A673 (cell line): ENCODE measurements around the gene HECW1. TPM values are rescaled to one million over a fixed set of nuclear protein-coding genes. Genes with fewer than 3 reads are reported as not detected.
A peak's percentile ranks its signal among the peaks of the same experiment; 100 is the strongest.

Source experiments
- BruUV-seq: library from RNA; stranded (reverse); fragments of 400-500 nt; replicated peaks from 2 replicates; lab custom pipeline; 2021; lab: Mats Ljungman, UMichigan
- CTCF ChIA-PET: fragments of 300-600 bp; sonication (Branson Sonifier 250); formaldehyde crosslinking; loops from one replicate; lab custom pipeline; 2022; ENCODE audit warnings: antibody characterized with exemption; lab: Charles Lee
- POLR2A ChIA-PET: fragments of 300-600 bp; sonication (Branson Sonifier 250); formaldehyde crosslinking; loops from one replicate; lab custom pipeline; 2022; ENCODE audit warnings: antibody characterized with exemption; ENCODE audit not compliant: low non-redundant PET; lab: Charles Lee
- DNase-seq: peaks from one replicate; pipeline ENCODE4 v3.0.0-alpha.2; 2015; ENCODE audit warnings: low spot score
- H3K27ac ChIP-seq: fragments of 200-600 bp; sonication (generic); 2 replicates; pipeline ENCODE4 v1.5.1; 2016; ENCODE audit warnings: mixed run types, low read depth, mild to moderate bottlenecking, mixed read lengths, antibody characterized with exemption, low read length; ENCODE audit not compliant: poor library complexity, severe bottlenecking
- H3K27me3 ChIP-seq: fragments of 200-600 bp; sonication (generic); replicated peaks from 2 replicates; pipeline ENCODE4 v1.6.1; 2017; ENCODE audit warnings: mixed run types, low read depth, mild to moderate bottlenecking, mixed read lengths, antibody characterized with exemption, low read length; ENCODE audit not compliant: insufficient read depth, poor library complexity
- H3K36me3 ChIP-seq: fragments of 200-600 bp; sonication (generic); 2 replicates; pipeline ENCODE4 v1.6.1; 2016; ENCODE audit warnings: mixed run types, mild to moderate bottlenecking, mixed read lengths, antibody characterized with exemption, low read length; ENCODE audit not compliant: insufficient read depth, poor library complexity, severe bottlenecking
- H3K4me1 ChIP-seq: fragments of 200-600 bp; sonication (generic); 2 replicates; pipeline ENCODE4 v1.6.1; 2017; ENCODE audit warnings: mixed run types, mild to moderate bottlenecking, mixed read lengths, antibody characterized with exemption, low read length; ENCODE audit not compliant: insufficient read depth, poor library complexity, severe bottlenecking
- H3K4me3 ChIP-seq: fragments of 200-600 bp; sonication (generic); 2 replicates; pipeline ENCODE4 v1.5.1; 2016; ENCODE audit warnings: low read depth, mixed run types, mild to moderate bottlenecking, mixed read lengths, low read length; ENCODE audit not compliant: poor library complexity, severe bottlenecking
- H3K9me3 ChIP-seq: fragments of 200-600 bp; sonication (generic); 2 replicates; pipeline ENCODE4 v1.6.1; 2016; ENCODE audit warnings: mixed run types, low read depth, mild to moderate bottlenecking, mixed read lengths, antibody characterized with exemption, low read length; ENCODE audit not compliant: poor library complexity, severe bottlenecking
- EZH2 ChIP-seq: fragments of 200-600 bp; sonication (generic); IDR thresholded peaks from 2 replicates; pipeline ENCODE4 v1.6.1; 2017; ENCODE audit warnings: borderline replicate concordance, low read depth, mild to moderate bottlenecking, mixed read lengths, antibody characterized with exemption, low read length; ENCODE audit not compliant: poor library complexity, severe bottlenecking
- intact Hi-C: fragments of 100-400 bp; cut with micrococcal nuclease; formaldehyde crosslinking; loops from one replicate; pipeline ENCODE4 v1.10.0; 2022; ENCODE audit not compliant: unreplicated experiment
- total RNA-seq: library from RNA; stranded (reverse); gene quantifications from 2 replicates; pipeline ENCODE4 v1.2.3, GENCODE V29; 2021
- TF ChIP-seq, protein P1 (sequence below): fragments of 300-800, 200-600 bp; sonication (generic); conservative IDR thresholded peaks from 2 replicates; pipeline ENCODE4 v1.5.1; 2017; ENCODE audit warnings: low read depth, mild to moderate bottlenecking, antibody characterized with exemption, low read length, moderate library complexity, mixed read lengths

Gene HECW1
- total RNA-seq, 1 experiment from 2014 or later, result 0.39 TPM

DNA sequence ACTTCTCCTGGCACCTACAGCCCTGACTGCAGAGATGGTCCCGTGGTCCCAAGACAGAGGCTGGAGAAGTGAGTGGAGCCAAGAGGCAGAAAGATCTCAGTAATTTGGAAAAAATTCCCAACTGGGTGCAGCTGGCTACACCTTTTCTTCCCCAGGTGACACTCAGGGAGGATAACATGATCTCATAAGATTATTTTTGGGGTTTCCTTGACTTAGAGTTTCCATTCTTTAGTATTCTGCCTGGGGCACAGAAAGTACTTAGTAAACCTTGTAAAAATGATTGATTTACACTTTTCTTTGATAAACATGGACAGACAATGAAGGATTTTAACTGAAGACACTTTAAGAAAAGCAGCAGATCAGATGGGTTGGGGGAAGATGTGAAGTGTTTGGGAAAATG, 38.6 kb downstream of the HECW1 start:
- Histone ChIP-seq H3K4me1 (peaks cover 11% of the 10 kb centered on the region), H3K27me3 (no peaks in the 10 kb centered on the region), H3K9me3 (no peaks in the 10 kb centered on the region), H3K4me3 (no peak overlapping the region), H3K36me3 (no peaks in the 10 kb centered on the region), H3K27ac (no peak overlapping the region)
- no TSS peak for BruUV-seq
- ChIA-PET CTCF (no interaction called here), POLR2A (no interaction called here)
- intact Hi-C loops, result no loop called here
- TF ChIP-seq, protein P1, sequence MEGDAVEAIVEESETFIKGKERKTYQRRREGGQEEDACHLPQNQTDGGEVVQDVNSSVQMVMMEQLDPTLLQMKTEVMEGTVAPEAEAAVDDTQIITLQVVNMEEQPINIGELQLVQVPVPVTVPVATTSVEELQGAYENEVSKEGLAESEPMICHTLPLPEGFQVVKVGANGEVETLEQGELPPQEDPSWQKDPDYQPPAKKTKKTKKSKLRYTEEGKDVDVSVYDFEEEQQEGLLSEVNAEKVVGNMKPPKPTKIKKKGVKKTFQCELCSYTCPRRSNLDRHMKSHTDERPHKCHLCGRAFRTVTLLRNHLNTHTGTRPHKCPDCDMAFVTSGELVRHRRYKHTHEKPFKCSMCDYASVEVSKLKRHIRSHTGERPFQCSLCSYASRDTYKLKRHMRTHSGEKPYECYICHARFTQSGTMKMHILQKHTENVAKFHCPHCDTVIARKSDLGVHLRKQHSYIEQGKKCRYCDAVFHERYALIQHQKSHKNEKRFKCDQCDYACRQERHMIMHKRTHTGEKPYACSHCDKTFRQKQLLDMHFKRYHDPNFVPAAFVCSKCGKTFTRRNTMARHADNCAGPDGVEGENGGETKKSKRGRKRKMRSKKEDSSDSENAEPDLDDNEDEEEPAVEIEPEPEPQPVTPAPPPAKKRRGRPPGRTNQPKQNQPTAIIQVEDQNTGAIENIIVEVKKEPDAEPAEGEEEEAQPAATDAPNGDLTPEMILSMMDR, result no peak
- TF ChIP-seq EZH2, result no peak
- DNase-seq, result no peak

DNA sequence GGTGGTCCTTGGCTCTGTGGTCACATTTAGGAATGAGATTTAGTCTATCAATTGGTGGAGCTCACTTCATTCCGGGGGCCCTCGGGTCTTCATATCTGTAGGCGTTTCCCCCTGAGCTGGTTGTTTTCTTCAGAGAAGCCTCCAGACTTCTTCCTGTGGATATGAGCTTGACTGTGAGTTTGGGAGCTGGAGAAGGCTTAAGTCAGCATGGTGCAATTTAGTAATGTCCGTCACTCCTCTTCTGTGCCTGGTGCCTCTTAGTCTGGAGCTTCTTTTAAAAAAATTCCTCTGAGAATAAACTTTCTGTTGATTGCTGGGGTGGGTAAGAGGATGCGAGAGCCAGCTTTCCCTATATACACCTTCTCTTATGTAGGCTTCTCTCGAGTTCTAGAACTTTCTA, 40.2 kb downstream of the HECW1 start:
- peaks cover 11% of the 10 kb centered on the region for H3K4me1 ChIP-seq
- ChIA-PET POLR2A (no interaction called here), CTCF (no interaction called here)
- no peak overlapping the region for H3K27ac ChIP-seq
- H3K27me3 ChIP-seq, result no peaks in the 10 kb centered on the region
- no peaks in the 10 kb centered on the region for H3K9me3 ChIP-seq
- H3K4me3 ChIP-seq, result no peak overlapping the region
- no peaks in the 10 kb centered on the region for H3K36me3 ChIP-seq
- peak; percentile 54 for DNase-seq
- no TSS peak for BruUV-seq
- intact Hi-C loops, result no loop called here
- TF ChIP-seq, protein P1, result no peak
- no peak for TF ChIP-seq EZH2

GRCh38 chr7:43155636-43156035, 43.2 kb downstream of the HECW1 start:
- no peak overlapping the region for H3K4me3 ChIP-seq
- BruUV-seq, result no TSS peak
- H3K27ac ChIP-seq, result no peak overlapping the region
- CTCF ChIA-PET, result no interaction called here
- no peaks in the 10 kb centered on the region for H3K36me3 ChIP-seq
- H3K9me3 ChIP-seq, result no peaks in the 10 kb centered on the region
- H3K4me1 ChIP-seq, result peaks cover 11% of the 10 kb centered on the region
- no peak for TF ChIP-seq EZH2
- TF ChIP-seq, protein P1, result no peak
- POLR2A ChIA-PET, result no interaction called here
- no peaks in the 10 kb centered on the region for H3K27me3 ChIP-seq
- DNase-seq, result no peak
- intact Hi-C loops, result no loop called here
